ENCODE data around the gene SLC5A10.

DNA sequence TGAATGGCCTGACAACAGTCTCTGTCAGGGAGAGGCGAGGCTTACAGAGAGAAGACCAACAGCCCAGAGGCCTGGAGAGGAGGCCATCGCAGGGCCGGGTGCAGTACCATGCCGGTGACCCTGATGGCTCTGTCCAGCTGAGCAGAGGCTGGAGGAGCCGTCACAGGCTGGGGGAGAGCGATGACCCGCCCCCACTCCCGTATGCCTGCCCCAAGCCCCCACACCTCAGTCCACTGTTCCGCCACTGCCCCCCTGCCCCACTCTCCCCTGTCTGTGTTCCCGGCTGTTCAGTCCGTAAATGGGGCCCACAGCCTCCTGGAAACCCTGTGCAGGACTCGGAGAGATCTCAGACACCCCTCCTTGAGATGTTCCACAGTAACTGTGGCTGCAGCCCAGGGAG is 65.4 kb downstream of the SLC5A10 start:
- TF ChIP-seq CTCF (IDR thresholded peaks at IDR 0.05; ENCODE audit: insufficient read depth, low read length) (no peak), POLR2AphosphoS5 (IDR thresholded peaks at IDR 0.05; ENCODE audit: low read depth) (no peak), GABPA (IDR thresholded peaks at IDR 0.05; ENCODE audit: low read depth) (no peak)
- TF ChIP-seq, protein P1, sequence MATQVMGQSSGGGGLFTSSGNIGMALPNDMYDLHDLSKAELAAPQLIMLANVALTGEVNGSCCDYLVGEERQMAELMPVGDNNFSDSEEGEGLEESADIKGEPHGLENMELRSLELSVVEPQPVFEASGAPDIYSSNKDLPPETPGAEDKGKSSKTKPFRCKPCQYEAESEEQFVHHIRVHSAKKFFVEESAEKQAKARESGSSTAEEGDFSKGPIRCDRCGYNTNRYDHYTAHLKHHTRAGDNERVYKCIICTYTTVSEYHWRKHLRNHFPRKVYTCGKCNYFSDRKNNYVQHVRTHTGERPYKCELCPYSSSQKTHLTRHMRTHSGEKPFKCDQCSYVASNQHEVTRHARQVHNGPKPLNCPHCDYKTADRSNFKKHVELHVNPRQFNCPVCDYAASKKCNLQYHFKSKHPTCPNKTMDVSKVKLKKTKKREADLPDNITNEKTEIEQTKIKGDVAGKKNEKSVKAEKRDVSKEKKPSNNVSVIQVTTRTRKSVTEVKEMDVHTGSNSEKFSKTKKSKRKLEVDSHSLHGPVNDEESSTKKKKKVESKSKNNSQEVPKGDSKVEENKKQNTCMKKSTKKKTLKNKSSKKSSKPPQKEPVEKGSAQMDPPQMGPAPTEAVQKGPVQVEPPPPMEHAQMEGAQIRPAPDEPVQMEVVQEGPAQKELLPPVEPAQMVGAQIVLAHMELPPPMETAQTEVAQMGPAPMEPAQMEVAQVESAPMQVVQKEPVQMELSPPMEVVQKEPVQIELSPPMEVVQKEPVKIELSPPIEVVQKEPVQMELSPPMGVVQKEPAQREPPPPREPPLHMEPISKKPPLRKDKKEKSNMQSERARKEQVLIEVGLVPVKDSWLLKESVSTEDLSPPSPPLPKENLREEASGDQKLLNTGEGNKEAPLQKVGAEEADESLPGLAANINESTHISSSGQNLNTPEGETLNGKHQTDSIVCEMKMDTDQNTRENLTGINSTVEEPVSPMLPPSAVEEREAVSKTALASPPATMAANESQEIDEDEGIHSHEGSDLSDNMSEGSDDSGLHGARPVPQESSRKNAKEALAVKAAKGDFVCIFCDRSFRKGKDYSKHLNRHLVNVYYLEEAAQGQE (IDR thresholded peaks at IDR 0.05; ENCODE audit: insufficient replicate concordance, low read depth) = no peak
